Measurements from ENCODE around the gene GABPB1. TPM values are rescaled to one million over a fixed set of nuclear protein-coding genes. Genes with fewer than 3 reads are reported as not detected.

GABPB1 gene
- polyA plus RNA-seq, 1 of the 3 experiments (the other 2 are of a cell fraction) = 12.8 TPM

DNA sequence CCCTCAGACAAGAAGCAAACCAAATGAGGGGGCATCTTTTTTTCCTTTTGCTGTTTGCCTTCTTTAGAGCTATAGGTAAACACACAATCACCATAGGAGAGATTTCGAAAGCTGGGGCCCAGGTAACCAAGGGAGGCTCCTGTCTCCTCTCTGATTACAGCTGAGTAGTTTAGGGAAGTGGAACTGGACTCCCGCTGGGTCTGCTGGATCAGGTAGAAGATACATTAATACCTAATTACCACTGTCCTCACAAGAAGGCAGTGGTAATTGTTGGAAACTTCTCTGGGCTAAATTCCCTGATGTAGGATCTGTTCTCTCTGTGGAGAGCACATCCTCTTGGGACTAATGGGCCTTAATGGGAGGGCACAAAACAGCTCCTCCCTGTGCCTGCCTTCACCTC lies 122.2 kb downstream of the GABPB1 start:
- H3K27me3 ChIP-seq (ENCODE audit: insufficient read depth) = no peaks in the 10 kb centered on the region
- no peak overlapping the region for H2AFZ ChIP-seq (ENCODE audit: low read depth)
- no peak for DNase-seq
- no peak overlapping the region for H3K4me2 ChIP-seq
- H3K4me3 ChIP-seq (ENCODE audit: low read depth in 2 of 2, low read length in 1 of 2) = no peak overlapping the region
- TF ChIP-seq, protein P1, sequence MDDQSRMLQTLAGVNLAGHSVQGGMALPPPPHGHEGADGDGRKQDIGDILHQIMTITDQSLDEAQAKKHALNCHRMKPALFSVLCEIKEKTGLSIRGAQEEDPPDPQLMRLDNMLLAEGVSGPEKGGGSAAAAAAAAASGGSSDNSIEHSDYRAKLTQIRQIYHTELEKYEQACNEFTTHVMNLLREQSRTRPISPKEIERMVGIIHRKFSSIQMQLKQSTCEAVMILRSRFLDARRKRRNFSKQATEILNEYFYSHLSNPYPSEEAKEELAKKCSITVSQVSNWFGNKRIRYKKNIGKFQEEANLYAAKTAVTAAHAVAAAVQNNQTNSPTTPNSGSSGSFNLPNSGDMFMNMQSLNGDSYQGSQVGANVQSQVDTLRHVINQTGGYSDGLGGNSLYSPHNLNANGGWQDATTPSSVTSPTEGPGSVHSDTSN (IDR thresholded peaks at IDR 0.05) = no peak
- TF ChIP-seq, protein P2, sequence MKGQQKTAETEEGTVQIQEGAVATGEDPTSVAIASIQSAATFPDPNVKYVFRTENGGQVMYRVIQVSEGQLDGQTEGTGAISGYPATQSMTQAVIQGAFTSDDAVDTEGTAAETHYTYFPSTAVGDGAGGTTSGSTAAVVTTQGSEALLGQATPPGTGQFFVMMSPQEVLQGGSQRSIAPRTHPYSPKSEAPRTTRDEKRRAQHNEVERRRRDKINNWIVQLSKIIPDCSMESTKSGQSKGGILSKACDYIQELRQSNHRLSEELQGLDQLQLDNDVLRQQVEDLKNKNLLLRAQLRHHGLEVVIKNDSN (IDR thresholded peaks at IDR 0.05; ENCODE audit: borderline replicate concordance, low read depth) = no peak
- no peak for TF ChIP-seq RAD21 (IDR thresholded peaks at IDR 0.05; ENCODE audit: low read length)
- TF ChIP-seq SMC3 (IDR thresholded peaks at IDR 0.05; ENCODE audit: low read depth, low read length) = no peak
- TF ChIP-seq, protein P3, sequence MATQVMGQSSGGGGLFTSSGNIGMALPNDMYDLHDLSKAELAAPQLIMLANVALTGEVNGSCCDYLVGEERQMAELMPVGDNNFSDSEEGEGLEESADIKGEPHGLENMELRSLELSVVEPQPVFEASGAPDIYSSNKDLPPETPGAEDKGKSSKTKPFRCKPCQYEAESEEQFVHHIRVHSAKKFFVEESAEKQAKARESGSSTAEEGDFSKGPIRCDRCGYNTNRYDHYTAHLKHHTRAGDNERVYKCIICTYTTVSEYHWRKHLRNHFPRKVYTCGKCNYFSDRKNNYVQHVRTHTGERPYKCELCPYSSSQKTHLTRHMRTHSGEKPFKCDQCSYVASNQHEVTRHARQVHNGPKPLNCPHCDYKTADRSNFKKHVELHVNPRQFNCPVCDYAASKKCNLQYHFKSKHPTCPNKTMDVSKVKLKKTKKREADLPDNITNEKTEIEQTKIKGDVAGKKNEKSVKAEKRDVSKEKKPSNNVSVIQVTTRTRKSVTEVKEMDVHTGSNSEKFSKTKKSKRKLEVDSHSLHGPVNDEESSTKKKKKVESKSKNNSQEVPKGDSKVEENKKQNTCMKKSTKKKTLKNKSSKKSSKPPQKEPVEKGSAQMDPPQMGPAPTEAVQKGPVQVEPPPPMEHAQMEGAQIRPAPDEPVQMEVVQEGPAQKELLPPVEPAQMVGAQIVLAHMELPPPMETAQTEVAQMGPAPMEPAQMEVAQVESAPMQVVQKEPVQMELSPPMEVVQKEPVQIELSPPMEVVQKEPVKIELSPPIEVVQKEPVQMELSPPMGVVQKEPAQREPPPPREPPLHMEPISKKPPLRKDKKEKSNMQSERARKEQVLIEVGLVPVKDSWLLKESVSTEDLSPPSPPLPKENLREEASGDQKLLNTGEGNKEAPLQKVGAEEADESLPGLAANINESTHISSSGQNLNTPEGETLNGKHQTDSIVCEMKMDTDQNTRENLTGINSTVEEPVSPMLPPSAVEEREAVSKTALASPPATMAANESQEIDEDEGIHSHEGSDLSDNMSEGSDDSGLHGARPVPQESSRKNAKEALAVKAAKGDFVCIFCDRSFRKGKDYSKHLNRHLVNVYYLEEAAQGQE (IDR thresholded peaks at IDR 0.05; ENCODE audit: low read depth, low read length) = no peak
- no peak for TF ChIP-seq RXRA (IDR thresholded peaks at IDR 0.05; ENCODE audit: borderline replicate concordance, low read depth)
- TF ChIP-seq FOXM1 (IDR thresholded peaks at IDR 0.05; ENCODE audit: low read depth) = no peak
- no peak for TF ChIP-seq EP300 (IDR thresholded peaks at IDR 0.05; ENCODE audit: borderline replicate concordance in 1 of 2, low read depth in 1 of 2, low read length in 1 of 2)
- TF ChIP-seq CHD2 (IDR thresholded peaks at IDR 0.05; ENCODE audit: low read length, partially characterized antibody) = no peak
- TF ChIP-seq RFX5 (IDR thresholded peaks at IDR 0.05; ENCODE audit: low read length) = no peak
- TF ChIP-seq TAF1 (IDR thresholded peaks at IDR 0.05; ENCODE audit: borderline replicate concordance, low read depth, low read length) = no peak
- TF ChIP-seq GATA2 (CRISPR knock-in tag; IDR thresholded peaks at IDR 0.05) = no peak
- no peak for TF ChIP-seq NFIC (IDR thresholded peaks at IDR 0.05; ENCODE audit: borderline replicate concordance)
- TF ChIP-seq SIN3A (IDR thresholded peaks at IDR 0.05; ENCODE audit: borderline replicate concordance, low read depth, low read length) = no peak
- TF ChIP-seq, protein P4, sequence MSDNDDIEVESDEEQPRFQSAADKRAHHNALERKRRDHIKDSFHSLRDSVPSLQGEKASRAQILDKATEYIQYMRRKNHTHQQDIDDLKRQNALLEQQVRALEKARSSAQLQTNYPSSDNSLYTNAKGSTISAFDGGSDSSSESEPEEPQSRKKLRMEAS (IDR thresholded peaks at IDR 0.05; ENCODE audit: low read depth) = no peak
- TF ChIP-seq FOSL2 (IDR thresholded peaks at IDR 0.05; ENCODE audit: borderline replicate concordance, low read depth) = no peak
- TF ChIP-seq GABPA (IDR thresholded peaks at IDR 0.05; ENCODE audit: low read depth) = no peak
- TF ChIP-seq MXI1 (IDR thresholded peaks at IDR 0.05; ENCODE audit: low read depth, low read length) = no peak
- TF ChIP-seq, protein P5, sequence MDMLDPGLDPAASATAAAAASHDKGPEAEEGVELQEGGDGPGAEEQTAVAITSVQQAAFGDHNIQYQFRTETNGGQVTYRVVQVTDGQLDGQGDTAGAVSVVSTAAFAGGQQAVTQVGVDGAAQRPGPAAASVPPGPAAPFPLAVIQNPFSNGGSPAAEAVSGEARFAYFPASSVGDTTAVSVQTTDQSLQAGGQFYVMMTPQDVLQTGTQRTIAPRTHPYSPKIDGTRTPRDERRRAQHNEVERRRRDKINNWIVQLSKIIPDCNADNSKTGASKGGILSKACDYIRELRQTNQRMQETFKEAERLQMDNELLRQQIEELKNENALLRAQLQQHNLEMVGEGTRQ (IDR thresholded peaks at IDR 0.05; ENCODE audit: borderline replicate concordance, low read depth, low read length) = no peak
- TF ChIP-seq, protein P6, sequence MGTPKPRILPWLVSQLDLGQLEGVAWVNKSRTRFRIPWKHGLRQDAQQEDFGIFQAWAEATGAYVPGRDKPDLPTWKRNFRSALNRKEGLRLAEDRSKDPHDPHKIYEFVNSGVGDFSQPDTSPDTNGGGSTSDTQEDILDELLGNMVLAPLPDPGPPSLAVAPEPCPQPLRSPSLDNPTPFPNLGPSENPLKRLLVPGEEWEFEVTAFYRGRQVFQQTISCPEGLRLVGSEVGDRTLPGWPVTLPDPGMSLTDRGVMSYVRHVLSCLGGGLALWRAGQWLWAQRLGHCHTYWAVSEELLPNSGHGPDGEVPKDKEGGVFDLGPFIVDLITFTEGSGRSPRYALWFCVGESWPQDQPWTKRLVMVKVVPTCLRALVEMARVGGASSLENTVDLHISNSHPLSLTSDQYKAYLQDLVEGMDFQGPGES (IDR thresholded peaks at IDR 0.05; ENCODE audit: low read depth, low read length) = no peak
- H3K36me3 ChIP-seq (replicated peaks in 1 of 2; ENCODE audit: control insufficient read depth in 1 of 2, insufficient read depth in 2 of 2, low read length in 1 of 2) = no peaks in the 10 kb centered on the region
- no peaks in the 10 kb centered on the region for H3F3A ChIP-seq (replicated peaks; ENCODE audit: insufficient read depth)
- WGBS (ENCODE audit: low lambda C conversion rate) = 65% methylated on average over 2 of the region's 2 CpGs
- H3K79me2 ChIP-seq (ENCODE audit: insufficient read depth) = no peaks in the 10 kb centered on the region
- no peak overlapping the region for H3K27ac ChIP-seq (ENCODE audit: low read depth in 2 of 2, low read length in 1 of 2)
- CTCF ChIA-PET = no interaction called here
- no peaks in the 10 kb centered on the region for H4K20me1 ChIP-seq (ENCODE audit: insufficient read depth)
- no peak overlapping the region for H3K9ac ChIP-seq
- no peaks in the 10 kb centered on the region for H3K9me2 ChIP-seq
- H3K4me1 ChIP-seq (ENCODE audit: control insufficient read depth in 1 of 2, insufficient read depth in 2 of 2, low read depth in 1 of 2, low read length in 1 of 2) = peaks cover 0 to 5% of the 10 kb centered on the region in 2 experiments; a peak in 1 of 4 replicates
- POLR2A ChIA-PET = no interaction called here
- no peaks in the 10 kb centered on the region for H3K9me3 ChIP-seq
